ENCODE results near the gene MRPL38. TPM values are rescaled to one million over a fixed set of nuclear protein-coding genes. Genes with fewer than 3 reads are reported as not detected.
"Not testable (repeated sequence)": the region's sequence is repeated elsewhere in the genome, so short reads cannot be mapped to it uniquely, and the experiment has no call there.

MRPL38 gene
- total RNA-seq, 1 experiment from 2014 or later = 47.6 TPM

DNA sequence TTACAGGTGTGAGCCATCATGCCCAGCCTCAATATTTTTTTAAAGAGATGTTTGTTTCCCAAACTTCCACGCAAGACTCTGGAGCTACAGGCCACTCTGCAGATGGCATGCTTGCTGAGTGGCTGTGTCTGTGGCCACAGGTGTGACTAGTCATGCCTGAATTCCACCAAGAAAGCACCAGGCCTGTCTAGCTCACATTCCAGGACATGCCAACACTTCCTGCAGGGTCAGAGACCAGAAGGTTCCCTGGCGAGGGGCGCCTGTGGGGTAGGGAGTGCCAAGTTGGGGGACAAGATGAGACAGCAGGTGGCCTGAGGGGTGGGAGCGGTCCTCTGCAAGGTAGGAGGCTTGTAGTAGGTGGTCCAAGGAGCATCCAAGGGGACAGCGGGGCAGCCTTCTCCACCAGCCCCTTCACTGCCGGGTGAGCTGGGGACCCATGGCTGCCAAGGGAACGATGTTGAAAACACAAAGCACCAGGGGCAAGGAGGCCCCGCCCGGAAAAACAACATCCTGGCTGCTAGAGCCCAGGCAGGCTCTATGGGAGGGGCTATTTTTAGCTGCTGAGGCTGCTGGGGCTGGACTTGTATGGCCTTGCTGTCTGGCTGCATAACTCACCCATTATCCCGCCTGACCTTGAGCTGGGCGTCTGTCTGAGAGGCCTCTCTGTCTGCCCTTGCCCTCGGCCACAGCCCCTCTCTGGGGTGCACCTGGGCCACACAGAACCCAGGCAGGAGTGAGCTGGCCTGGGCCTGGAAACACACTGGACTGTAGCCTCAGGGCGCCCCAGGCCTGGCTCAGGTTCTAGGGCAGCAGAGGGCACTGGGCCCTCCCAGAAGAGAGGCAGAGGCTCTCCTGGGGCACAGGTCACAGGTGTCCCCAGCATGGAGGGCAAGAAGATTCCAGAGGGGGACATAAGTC is 32.0 kb downstream of the MRPL38 start:
- in situ Hi-C loops (cut with HindIII; ENCODE audit: low pct_unique_long_range_greater_than_20kb, low sequenced_read_pairs) = no loop called here

DNA sequence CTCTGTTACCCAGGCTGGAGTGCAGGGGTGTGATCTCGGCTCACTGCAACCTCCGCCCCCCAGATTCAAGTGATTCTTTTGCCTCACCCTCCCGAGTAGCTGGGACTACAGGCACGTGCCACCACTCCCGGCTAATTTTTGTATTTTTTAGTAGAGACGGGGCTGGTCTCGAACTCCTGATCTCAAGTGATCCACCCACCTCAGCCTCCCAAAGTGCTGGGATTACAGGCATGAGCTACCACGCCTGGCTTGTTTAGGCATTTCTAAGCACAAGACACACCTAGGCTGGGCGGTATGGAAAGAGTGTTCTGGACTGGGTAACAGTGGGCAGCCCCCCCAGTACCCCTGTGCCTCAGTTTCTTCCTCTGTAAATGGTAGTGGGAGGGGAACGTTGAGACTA is 34.5 kb downstream of the MRPL38 start:
- in situ Hi-C loops (cut with HindIII; ENCODE audit: low pct_unique_long_range_greater_than_20kb, low sequenced_read_pairs); DNase-seq (ENCODE audit: low read depth, low spot score): not testable (repeated sequence)

More for the DNA sequence above, 32.0 kb downstream of the MRPL38 start:
- DNase-seq (ENCODE audit: low read depth, low spot score) = peak; percentile 89

DNA sequence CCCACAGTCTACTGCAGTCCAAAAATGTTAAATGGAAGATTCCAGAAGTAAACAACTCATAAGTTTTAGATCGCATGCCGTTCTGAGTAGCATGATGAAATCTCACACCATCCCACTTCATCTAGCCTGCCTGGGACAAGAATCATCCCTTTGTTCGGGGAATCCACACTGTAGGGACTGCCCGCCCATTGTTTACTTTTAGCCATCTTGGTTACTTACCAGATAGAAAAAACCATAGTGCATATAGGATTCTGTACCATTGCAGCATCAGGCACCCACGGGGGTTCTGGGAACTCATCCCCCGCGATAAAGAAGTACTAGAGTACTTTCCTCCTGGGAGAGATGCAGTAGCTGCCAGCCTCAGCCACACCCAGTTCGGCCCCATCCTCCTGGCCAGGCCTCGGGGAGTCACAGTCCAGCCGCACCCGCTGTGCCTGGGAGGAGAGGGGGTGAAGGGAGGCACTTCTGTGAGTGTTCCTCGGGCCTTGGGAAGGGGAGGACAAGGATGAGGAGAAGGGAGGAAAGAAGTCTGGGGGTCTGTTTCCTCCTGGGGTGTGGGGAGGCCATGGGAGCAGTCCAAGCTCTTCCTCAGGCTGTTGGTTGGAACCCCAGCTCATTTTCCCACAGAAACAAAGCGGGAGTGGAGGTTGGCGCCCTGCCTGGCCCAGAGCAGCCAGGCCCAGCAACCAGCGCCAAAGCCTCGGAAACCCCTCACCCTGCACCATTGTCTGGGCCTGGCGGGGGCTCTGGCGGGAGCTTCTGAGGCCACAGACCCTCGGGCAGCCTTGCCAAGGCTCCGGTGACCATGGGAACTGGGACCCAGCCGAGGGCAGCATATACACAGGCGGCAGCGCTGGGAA is 35.2 kb downstream of the MRPL38 start:
- in situ Hi-C loops (cut with HindIII; ENCODE audit: low pct_unique_long_range_greater_than_20kb, low sequenced_read_pairs) = no loop called here
- peak; percentile 91 for DNase-seq (ENCODE audit: low read depth, low spot score)

DNA sequence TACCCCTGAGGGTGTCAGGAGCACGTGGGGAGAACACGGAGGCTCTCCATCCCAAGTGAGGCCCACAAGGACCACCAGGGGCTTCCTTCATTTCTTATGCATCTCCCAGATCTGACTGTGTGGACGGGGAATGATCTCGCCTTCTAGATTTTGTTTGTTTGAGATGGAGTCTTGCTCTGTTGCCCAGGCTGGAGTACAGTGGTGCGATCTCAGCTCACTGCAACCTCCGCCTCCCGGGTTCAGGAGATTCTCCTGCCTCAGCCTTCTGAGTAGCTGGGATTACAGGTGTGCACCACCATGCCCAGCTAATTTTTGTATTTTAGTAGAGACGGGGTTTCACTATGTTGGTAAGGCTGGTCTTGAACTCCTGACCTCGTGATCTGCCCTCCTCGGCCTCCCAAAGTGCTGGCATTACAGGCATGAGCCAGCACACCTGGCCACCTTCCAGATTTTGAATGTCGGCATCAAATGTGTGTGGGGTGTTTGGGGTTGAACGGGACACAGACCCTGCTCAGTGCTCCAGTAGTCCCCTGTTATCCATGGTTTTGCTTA is 35.9 kb downstream of the MRPL38 start:
- in situ Hi-C loops (cut with HindIII; ENCODE audit: low pct_unique_long_range_greater_than_20kb, low sequenced_read_pairs); DNase-seq (ENCODE audit: low read depth, low spot score): not testable (repeated sequence)

DNA sequence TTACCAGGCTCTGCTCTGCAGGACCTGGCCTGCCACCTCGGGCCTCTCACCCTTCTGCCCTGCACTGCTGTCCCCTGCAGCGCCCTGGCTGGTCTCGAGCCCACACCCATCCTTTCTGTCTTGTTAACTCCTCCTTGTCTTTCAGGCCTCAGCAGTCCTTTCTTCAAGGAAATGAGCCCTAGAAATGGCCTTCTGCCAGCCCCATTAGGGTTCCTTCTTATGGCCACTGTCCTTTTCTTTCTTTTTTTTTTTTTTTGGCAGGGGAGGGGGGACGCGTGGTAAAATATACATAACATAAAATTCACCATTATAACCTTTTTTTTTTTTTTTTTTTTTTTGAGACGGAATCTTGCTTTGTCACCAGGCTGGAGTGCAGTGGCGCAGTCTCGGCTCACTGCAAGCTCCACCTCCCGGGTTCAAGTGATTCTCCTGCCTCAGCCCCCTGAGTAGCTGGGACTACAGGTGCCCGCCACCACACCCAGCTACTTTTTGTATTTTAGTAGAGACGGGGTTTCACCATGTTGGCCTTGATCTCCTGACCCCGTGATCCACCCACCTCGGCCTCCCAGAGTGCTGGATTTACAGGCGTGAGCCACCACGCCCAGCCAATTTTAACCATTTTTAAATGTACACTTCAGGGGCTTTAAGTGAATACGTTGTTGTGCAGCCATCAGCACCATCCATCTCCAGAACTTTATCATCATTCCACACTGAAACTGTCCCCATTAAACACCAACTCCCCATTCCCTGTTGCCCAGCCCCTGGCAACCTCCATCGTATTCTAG is 39.1 kb downstream of the MRPL38 start:
- DNase-seq (ENCODE audit: low read depth, low spot score); in situ Hi-C loops (cut with HindIII; ENCODE audit: low pct_unique_long_range_greater_than_20kb, low sequenced_read_pairs): not testable (repeated sequence)

DNA sequence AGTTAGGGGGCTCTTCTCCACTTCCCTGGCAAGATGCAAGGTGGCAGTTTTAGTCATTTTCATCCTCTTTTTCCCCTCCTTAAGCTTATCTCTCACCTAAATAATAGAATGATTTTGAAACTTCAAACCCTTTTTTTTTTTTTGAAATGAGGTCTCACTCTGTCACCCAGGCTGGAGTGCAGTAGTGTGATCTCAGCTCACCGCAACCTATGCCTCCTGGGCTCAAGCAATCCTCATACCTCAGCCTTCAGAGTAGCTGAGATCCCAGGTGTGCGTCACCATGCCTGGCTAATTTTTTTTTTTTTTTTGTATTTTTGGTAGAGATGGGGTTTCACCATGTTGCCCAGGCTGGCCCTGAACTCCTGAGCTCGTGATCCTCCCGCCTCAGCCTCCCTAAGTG is 39.8 kb downstream of the MRPL38 start:
- DNase-seq (ENCODE audit: low read depth, low spot score); in situ Hi-C loops (cut with HindIII; ENCODE audit: low pct_unique_long_range_greater_than_20kb, low sequenced_read_pairs): not testable (repeated sequence)

DNA sequence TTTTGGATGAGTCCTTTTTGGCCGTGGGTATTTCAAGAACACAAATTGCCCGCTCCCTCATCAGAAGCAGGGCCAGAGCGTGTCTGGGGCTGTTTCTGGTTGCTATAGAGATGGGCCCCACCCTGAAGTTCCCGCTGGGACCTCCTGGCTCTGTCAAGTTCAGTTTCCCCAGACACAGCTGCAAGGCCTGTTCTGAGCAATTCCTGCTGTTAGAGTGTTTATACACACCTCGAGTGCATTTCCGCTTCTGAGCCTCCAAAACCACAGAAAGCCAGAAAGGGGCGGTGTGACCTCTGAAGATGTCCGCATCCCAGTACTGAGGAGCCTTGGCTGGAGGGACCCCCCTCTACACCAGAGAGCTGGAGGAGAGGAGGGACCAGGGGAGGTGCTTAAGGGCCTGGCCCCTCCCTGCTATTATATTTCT is 40.2 kb downstream of the MRPL38 start:
- in situ Hi-C loops (cut with HindIII; ENCODE audit: low pct_unique_long_range_greater_than_20kb, low sequenced_read_pairs) = no loop called here
- DNase-seq (ENCODE audit: low read depth, low spot score) = no peak

DNA sequence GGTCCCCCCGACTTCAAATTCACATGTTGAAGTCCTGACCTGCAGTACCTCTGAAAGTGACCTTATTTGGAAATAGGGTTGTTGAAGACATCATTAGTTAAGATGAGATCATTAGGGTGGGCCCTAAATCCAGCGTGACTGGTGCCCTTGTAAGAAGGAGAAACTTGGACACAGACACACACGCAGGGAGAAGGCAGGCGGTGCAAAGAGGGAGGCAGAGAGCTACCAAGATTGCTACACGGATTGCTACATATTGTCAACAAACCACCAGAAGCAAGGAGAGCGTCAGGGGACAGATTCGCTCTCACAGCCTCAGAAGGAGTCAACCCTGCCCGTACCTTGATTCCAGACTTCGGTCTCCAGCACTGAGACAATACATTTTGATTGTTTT is 42.8 kb downstream of the MRPL38 start:
- in situ Hi-C loops (cut with HindIII; ENCODE audit: low pct_unique_long_range_greater_than_20kb, low sequenced_read_pairs) = no loop called here
- DNase-seq (ENCODE audit: low read depth, low spot score) = no peak

DNA sequence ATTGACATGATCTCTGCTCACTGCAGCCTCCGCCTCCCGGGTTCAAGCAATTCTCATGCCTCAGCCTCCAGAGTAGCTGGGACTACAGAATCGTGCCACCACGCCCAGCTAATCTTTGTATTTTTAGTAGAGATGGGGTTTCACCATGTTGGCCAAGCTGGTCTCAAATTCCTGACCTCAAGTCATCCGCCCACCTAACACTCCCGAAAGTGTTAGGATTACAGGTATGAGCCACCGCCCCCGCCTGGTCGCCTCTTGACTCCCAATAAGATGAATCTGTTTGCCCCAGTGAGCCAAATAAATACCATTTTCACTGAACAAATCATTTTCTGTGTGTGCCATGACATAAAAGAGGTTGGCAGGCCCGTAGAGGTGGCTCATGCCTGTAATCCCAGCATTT is 45.3 kb downstream of the MRPL38 start:
- DNase-seq (ENCODE audit: low read depth, low spot score); in situ Hi-C loops (cut with HindIII; ENCODE audit: low pct_unique_long_range_greater_than_20kb, low sequenced_read_pairs): not testable (repeated sequence)

DNA sequence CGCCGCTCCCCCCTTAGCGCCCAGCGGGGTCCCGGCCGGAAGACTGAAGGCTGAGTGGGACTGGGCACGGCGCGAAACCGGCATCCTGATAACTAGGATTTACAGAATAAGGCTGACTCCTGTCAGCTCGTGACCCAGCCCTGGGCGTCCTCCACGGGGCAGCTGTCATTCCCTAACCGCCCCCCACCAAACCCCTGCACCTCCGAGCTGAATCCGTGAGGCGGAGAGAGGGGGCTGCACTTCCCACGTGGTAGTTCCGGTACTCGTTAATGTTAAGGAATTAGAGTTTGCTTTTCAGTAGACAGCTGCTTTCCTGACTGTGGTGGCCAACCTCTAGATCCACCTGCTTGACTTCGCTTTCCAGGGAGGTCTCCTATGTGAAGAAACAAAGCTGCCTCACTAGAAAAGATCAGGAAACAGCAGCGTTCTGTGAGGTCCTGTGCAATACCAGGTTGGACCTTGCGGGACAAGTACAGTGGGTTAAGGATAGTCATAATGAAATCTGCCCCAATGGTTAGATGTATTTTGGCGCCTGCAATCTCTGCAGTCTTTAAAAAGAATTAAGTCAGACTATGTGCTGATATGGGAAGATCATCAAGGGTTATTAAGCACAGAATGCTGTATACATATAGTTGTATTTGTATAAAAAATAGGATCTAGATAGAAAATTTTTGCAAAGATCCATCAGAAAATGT is 48.5 kb downstream of the MRPL38 start:
- in situ Hi-C loops (cut with HindIII; ENCODE audit: low pct_unique_long_range_greater_than_20kb, low sequenced_read_pairs) = no loop called here
- DNase-seq (ENCODE audit: low read depth, low spot score) = peak; percentile 64

DNA sequence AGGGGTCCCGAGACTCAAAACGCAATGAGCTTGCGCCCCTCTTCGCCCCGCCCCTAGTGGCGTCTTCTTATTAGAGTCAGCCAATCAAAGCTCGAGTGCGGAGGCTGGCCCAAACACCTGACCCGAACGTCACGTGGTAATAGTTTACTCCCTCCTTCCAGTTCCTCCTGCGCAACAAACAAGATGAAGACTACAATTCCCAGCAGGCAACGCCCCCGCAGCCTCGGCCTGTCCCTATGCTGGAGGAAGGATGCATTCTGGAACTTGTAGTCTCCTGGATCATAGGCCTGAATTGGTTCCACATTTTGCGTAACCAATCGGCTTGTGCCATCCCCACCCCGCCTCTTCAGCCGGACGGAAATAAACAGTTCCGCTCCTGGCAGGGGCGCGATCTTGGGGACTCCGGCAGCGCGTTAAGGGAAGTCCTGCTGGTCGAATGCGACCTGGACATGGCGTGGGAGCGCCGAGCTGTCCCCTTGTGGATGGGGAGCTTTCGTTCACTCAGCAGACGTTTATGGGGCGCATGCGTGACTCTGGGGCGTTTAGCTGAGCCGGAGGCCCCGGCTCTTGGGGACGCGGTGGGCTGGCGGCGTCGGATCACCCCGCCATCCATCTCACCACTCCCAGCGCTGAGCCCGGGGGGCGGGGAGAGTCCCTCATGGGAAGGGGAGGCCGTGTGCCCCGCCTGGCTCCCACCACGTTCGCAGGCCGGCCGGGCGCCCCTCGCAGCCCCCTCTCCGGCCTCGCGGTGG is 49.2 kb downstream of the MRPL38 start, which contains the start of gene WBP2:
WBP2 (minus strand) TSS at position 26 of the 752 bp plus-strand sequence. CDS start 38 bp downstream, outside the sequence.
- in situ Hi-C loops (cut with HindIII; ENCODE audit: low pct_unique_long_range_greater_than_20kb, low sequenced_read_pairs) = no loop called here
- DNase-seq (ENCODE audit: low read depth, low spot score) = peak; percentile 100

DNA sequence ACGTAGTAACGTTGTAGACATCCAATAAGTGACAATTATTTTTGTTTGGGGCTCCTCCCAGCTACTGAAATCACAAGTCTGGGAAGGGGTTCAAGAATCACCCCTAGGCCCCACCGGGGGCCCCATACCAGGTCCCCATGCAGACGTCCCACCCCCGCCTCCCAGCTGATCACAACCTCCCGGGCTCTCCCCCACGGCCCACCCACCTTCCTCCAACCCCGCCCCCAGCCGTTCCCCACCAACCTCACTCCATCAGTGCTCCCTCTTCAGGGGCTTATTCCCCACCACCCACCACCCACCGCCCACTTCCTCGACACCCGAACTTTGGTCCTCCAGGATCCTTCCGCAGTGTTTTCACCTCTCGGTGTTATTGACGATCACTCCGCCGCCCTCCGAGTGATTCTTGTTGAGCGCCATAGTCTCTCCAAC is 49.8 kb downstream of the MRPL38 start:
- in situ Hi-C loops (cut with HindIII; ENCODE audit: low pct_unique_long_range_greater_than_20kb, low sequenced_read_pairs) = no loop called here

DNA sequence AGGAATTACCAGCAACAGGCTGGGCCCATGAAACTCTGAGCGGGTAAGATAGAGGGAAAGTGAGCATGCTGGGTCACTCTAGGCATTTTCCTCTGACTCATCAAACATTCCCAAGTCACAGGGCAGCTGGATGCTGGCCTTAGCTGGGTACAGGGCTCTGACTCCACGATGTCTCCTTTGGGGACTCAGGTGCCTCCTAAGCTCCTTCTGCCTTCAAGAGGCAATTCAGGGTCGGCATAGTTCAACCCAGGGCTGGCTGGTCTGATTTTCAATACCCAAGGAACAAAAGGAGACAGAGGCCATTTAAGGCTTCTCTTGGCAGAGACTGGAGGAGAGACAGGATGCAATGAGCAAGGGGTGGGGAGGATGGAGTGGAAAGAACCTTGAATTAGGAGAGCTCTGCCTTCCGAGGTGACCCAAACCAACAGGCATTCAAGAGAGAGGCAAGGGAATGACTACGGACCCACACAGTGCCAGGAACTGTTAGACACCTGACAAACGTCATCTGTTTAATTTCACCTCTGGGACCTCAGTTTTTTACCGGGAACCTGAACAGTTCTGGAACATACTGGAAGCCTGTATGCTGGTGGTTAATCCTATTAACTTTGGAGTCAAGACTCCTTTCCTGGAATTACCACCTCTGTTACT is 50.5 kb downstream of the MRPL38 start:
- in situ Hi-C loops (cut with HindIII; ENCODE audit: low pct_unique_long_range_greater_than_20kb, low sequenced_read_pairs) = no loop called here
- peak; percentile 56 for DNase-seq (ENCODE audit: low read depth, low spot score)

More for the DNA sequence above, 49.8 kb downstream of the MRPL38 start:
- no peak for DNase-seq (ENCODE audit: low read depth, low spot score)

DNA sequence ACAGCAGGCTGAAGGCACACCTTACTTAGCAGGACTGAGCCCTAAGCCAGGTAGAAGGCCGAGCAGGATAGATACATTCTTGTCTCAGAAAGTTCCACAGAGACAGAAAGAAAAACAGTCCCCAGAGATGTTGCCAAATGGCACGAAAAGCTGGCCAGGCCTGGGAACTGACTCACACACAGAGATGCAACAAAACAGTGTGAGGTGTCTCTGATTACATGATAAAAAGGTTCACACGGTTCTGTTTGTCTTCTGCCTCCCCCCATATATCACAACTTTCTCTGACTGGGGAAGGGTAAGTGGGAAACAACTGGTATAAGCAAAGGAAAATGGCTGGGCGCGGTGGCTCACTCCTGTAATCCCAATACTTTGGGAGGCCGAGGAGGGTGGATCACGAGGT is 51.3 kb downstream of the MRPL38 start:
- in situ Hi-C loops (cut with HindIII; ENCODE audit: low pct_unique_long_range_greater_than_20kb, low sequenced_read_pairs) = no loop called here

DNA sequence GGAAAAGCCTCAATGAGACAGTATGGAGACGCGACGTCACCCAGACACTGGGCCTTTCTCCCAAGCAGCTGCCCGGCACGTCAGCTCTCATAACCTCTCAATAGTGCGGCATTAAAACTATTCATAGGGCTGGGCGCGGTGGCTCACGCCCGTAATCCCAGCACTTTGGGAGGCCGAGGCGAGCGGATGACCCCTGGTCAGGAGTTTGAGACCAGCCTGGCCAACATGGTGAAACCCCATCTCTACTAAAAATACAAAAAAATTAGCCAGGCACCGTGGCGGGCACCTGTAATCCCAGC is 53.0 kb downstream of the MRPL38 start:
- in situ Hi-C loops (cut with HindIII; ENCODE audit: low pct_unique_long_range_greater_than_20kb, low sequenced_read_pairs); DNase-seq (ENCODE audit: low read depth, low spot score): not testable (repeated sequence)

More for the DNA sequence above, 51.3 kb downstream of the MRPL38 start:
- no peak for DNase-seq (ENCODE audit: low read depth, low spot score)
